Measurements from ENCODE around the gene TAS2R30. TPM values are rescaled to one million over a fixed set of nuclear protein-coding genes. Genes with fewer than 3 reads are reported as not detected.

TAS2R30 gene
- total RNA-seq, 4 donors from 2014 or later = 1.3 to 7.9 (median 4.5) TPM

DNA sequence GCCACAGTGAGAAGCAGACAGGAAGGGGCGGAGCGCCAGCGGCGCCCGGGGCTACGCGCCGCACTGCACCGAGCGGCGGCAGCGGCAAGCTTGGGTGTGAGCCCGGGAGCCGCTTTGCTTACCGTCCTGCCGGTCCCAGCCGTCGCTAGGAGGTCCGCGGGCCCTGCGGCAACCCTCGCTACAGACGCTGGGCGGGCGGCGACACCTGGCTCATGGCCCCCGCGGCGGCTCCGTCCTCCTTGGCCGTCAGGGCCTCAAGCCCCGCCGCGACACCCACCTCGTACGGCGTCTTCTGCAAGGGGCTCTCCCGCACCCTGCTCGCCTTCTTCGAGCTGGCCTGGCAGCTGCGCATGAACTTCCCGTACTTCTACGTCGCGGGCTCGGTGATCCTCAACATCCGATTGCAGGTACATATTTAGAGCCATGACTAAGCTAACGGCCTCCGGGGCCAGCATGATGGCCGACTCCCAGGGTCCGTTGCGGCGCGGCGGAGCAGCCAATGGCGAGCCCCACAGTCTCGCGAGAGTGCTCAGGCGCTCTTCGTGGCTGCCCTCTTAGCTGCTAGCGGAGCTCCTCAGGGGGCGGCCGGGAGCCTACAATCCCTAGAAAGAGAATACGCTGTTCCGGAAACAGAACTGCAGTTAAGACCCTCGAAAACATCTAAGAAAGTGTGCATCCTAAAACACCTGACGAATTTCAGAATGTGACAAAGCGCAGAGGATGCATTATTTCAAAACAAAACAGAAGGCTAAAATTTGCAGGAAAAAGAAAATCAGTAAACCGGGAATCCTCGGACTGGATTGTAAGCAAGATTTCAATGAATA, 36.9 kb upstream of the TAS2R30 start, which contains the start of gene SMIM10L1:
Gene SMIM10L1 (plus strand): TSS at position 50 of the 824 bp plus-strand sequence. CDS start 163 bp downstream, at position 213.
- Histone ChIP-seq H3K4me3 (peak within 1 kb of the TSS; percentile 62 to 90), H3K9me3 (no peaks in the 10 kb centered on the region), H3K36me3 (peaks cover 0 to under 1% of the 10 kb centered on the region in 2 donors), H3K27me3 (no peaks in the 10 kb centered on the region), H3K27ac (peak within 1 kb of the TSS; percentile 89 to 96 (median 91)), H3K4me1 (peaks cover 10 to 59% (median 23%) of the 10 kb centered on the region in 3 donors)
- 0% methylated on average over 3 to 13 of the region's 70 CpGs for WGBS, 2 donors (ENCODE audit: low coverage in 1 of 2)
- ATAC-seq = peak; percentile 99
- TF ChIP-seq POLR2A (IDR thresholded peaks at IDR 0.05) = peak; percentile 53 to 65
- TF ChIP-seq CTCF (IDR thresholded peaks at IDR 0.05) = peak in 1 of 4 experiments; percentile 1
- peak; percentile 76 for TF ChIP-seq POLR2AphosphoS5 (IDR thresholded peaks at IDR 0.05)
- TF ChIP-seq EP300 (IDR thresholded peaks at IDR 0.05) = no peak

GRCh38 chr12:11170810-11171144, 36.3 kb upstream of the TAS2R30 start:
- Histone ChIP-seq H3K36me3 (peaks cover 0 to 6% of the 10 kb centered on the region in 2 donors), H3K27me3 (no peaks in the 10 kb centered on the region), H3K27ac (peak overlapping the region; percentile 89 to 96 (median 91)), H3K4me1 (peaks cover 10 to 59% (median 23%) of the 10 kb centered on the region in 3 donors), H3K9me3 (no peaks in the 10 kb centered on the region), H3K4me3 (peak overlapping the region; percentile 62 to 90)
- 0 to 2% methylated on average over 4 of the region's 4 CpGs for WGBS, 2 donors (ENCODE audit: low coverage in 1 of 2)
- ATAC-seq = no peak
- no peak for TF ChIP-seq POLR2A (IDR thresholded peaks at IDR 0.05)
- TF ChIP-seq POLR2AphosphoS5 (IDR thresholded peaks at IDR 0.05) = no peak
- no peak for TF ChIP-seq EP300 (IDR thresholded peaks at IDR 0.05)
- no peak for TF ChIP-seq CTCF (IDR thresholded peaks at IDR 0.05)

GRCh38 chr12:11166300-11166699, 31.9 kb upstream of the TAS2R30 start:
- peaks cover 3 to 35% (median 18%) of the 10 kb centered on the region in 3 donors for H3K4me1 ChIP-seq
- no peak for TF ChIP-seq EP300 (IDR thresholded peaks at IDR 0.05)
- TF ChIP-seq POLR2AphosphoS5 (IDR thresholded peaks at IDR 0.05) = no peak
- no peak for TF ChIP-seq POLR2A (IDR thresholded peaks at IDR 0.05)
- H3K4me3 ChIP-seq = no peak overlapping the region
- H3K36me3 ChIP-seq = peaks cover 0 to 12% of the 10 kb centered on the region in 2 donors
- H3K9me3 ChIP-seq = no peaks in the 10 kb centered on the region
- no peaks in the 10 kb centered on the region for H3K27me3 ChIP-seq
- H3K27ac ChIP-seq = no peak overlapping the region
- no peak for ATAC-seq

DNA sequence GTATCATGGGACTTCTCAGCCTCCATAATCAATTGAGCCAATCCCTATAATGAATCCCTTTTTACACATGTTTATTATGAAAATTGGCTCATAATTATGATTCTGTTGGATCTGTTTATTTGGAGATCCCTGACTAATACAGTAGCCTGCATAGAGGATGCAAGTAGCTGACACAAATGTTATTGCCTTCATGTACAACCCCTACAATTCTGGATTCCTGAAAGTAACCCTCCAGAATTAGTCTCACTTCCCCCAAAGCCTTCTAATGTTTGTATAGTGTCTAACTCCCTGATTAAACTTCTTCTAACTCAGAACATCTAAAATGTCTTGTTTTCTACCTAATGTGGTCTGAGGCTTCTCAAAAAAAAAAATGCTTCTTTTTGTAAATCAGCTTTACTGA, 29.9 kb upstream of the TAS2R30 start:
- no peak overlapping the region for H3K27ac ChIP-seq
- peaks cover 0 to 17% of the 10 kb centered on the region in 2 donors for H3K36me3 ChIP-seq
- H3K9me3 ChIP-seq = no peaks in the 10 kb centered on the region
- no peak for TF ChIP-seq CTCF (IDR thresholded peaks at IDR 0.05)
- no peak for TF ChIP-seq POLR2AphosphoS5 (IDR thresholded peaks at IDR 0.05)
- no peak for TF ChIP-seq POLR2A (IDR thresholded peaks at IDR 0.05)
- TF ChIP-seq EP300 (IDR thresholded peaks at IDR 0.05) = no peak
- ATAC-seq = no peak
- no peaks in the 10 kb centered on the region for H3K27me3 ChIP-seq
- peaks cover 0 to 20% (median 6%) of the 10 kb centered on the region in 3 donors for H3K4me1 ChIP-seq
- H3K4me3 ChIP-seq = no peak overlapping the region

DNA sequence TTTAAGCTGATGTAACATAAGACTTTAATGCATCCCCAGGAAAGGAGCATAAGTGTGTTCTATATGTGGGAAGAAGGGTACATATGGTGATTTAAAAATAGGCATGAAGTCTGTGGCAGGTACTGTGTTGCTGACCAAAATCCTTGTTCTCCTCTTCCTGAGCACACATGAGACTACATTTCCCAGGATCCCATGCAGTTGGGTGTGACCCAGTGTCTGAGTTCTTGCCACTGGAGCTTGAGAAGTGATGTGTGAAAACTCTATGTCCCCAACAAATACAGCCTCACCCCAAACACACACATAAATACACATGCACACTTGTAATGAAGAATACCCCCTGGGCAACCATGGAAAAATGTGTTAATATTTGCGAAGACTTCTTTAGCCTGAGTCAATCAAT, 28.1 kb upstream of the TAS2R30 start:
- ATAC-seq = no peak
- TF ChIP-seq CTCF (IDR thresholded peaks at IDR 0.05) = no peak
- TF ChIP-seq POLR2A (IDR thresholded peaks at IDR 0.05) = no peak
- no peak for TF ChIP-seq POLR2AphosphoS5 (IDR thresholded peaks at IDR 0.05)
- TF ChIP-seq EP300 (IDR thresholded peaks at IDR 0.05) = no peak
- WGBS, 2 donors (ENCODE audit: low coverage in 1 of 2) = 91% methylated on average over 1 of the region's 1 CpG; no CpG with 5 or more reads in 1 of the 2 donors
- H3K4me1 ChIP-seq = peaks cover 0 to 15% (median 0%) of the 10 kb centered on the region in 3 donors
- no peak overlapping the region for H3K27ac ChIP-seq
- H3K4me3 ChIP-seq = no peak overlapping the region
- no peaks in the 10 kb centered on the region for H3K27me3 ChIP-seq
- peaks cover 0 to 17% of the 10 kb centered on the region in 2 donors for H3K36me3 ChIP-seq
- H3K9me3 ChIP-seq = no peaks in the 10 kb centered on the region

Data from gastroesophageal sphincter (tissue), 4 donors.